GM12865 (cell line): ENCODE measurements around the gene CCR2.
A peak's percentile ranks its signal among the peaks of the same experiment; 100 is the strongest.
"Not testable (repeated sequence)": the region's sequence is repeated elsewhere in the genome, so short reads cannot be mapped to it uniquely, and the experiment has no call there.

Source experiments
- DNase-seq: peaks from one replicate; pipeline ENCODE4 v3.0.0; 2010; ENCODE audit warnings: low read depth
- H3K4me3 ChIP-seq: 2 replicates; pipeline ENCODE4 v1.5.1; 2011; ENCODE audit warnings: mild to moderate bottlenecking, low read depth, low read length, control low read depth
- CTCF ChIP-seq: IDR thresholded peaks from 2 replicates; pipeline ENCODE4 v1.5.1; 2011; ENCODE audit warnings: low read length, control low read depth, low read depth, inconsistent platforms; ENCODE audit not compliant: insufficient read depth; ENCODE audit errors: missing control alignments

CCR2 gene

GRCh38 chr3:46383951-46384330 lies 30.0 kb downstream of the CCR2 start:
- H3K4me3 ChIP-seq = no peak overlapping the region
- no peak for TF ChIP-seq CTCF
- DNase-seq = no peak

- no peak for TF ChIP-seq CTCF
- H3K4me3 ChIP-seq = no peak overlapping the region
- DNase-seq = peak; percentile 20
Observed at GRCh38 chr3:46386205-46386604, 32.3 kb downstream of the CCR2 start.

- not testable (repeated sequence) for H3K4me3 ChIP-seq
Observed at GRCh38 chr3:46388847-46389246, 34.9 kb downstream of the CCR2 start.

GRCh38 chr3:46389306-46389705 lies 35.4 kb downstream of the CCR2 start:
- no peak for TF ChIP-seq CTCF
- no peak for DNase-seq
- no peak overlapping the region for H3K4me3 ChIP-seq

More at GRCh38 chr3:46388847-46389246, 34.9 kb downstream of the CCR2 start:
- DNase-seq = not testable (repeated sequence)

GRCh38 chr3:46391526-46391925 lies 37.6 kb downstream of the CCR2 start:
- not testable (repeated sequence) for H3K4me3 ChIP-seq, DNase-seq

- no peak for DNase-seq
- TF ChIP-seq CTCF = no peak
- H3K4me3 ChIP-seq = no peak overlapping the region
Observed at GRCh38 chr3:46393011-46393410, 39.1 kb downstream of the CCR2 start.

- H3K4me3 ChIP-seq = no peak overlapping the region
- TF ChIP-seq CTCF = no peak
- DNase-seq = peak; percentile 57
Observed at GRCh38 chr3:46393554-46394434, 39.9 kb downstream of the CCR2 start.

- peak; percentile 26 for TF ChIP-seq CTCF
- H3K4me3 ChIP-seq = no peak overlapping the region
- no peak for DNase-seq
Observed at GRCh38 chr3:46395210-46395661, 41.3 kb downstream of the CCR2 start.
